GM19043 (cell line): ENCODE measurements around the gene CCDC110.

Experiments
- ATAC-seq: cut with Tn5 transposase; IDR thresholded peaks from one replicate; pipeline ENCODE4 v1.9.1; 2021; ENCODE audit warnings: low read depth; ENCODE audit not compliant: unreplicated experiment

Gene CCDC110

GRCh38 chr4:185473247-185473646 lies 1.7 kb upstream of the CCDC110 start:
- ATAC-seq = no peak

DNA sequence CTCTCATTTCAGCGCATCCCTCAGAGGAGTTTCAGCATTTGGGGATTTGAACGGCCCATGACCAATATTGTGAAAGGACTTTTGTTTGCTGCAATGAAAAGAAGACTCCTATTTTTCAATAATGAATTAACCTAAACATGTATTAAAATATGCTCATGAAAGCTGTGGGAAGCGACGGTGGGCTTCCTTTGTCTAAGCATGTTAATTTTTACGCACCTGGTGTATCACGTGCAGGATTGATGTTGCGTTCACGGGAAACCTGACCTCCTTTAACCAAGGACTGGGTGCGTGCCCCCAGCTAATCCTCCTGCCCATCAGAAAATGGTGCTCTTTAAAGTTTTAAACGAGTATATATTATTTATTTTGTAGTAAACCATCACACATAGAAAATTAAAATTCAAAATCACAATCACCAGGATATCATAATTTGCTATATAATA lies 590 bp upstream of the CCDC110 start:
- ATAC-seq = peak; percentile 5

DNA sequence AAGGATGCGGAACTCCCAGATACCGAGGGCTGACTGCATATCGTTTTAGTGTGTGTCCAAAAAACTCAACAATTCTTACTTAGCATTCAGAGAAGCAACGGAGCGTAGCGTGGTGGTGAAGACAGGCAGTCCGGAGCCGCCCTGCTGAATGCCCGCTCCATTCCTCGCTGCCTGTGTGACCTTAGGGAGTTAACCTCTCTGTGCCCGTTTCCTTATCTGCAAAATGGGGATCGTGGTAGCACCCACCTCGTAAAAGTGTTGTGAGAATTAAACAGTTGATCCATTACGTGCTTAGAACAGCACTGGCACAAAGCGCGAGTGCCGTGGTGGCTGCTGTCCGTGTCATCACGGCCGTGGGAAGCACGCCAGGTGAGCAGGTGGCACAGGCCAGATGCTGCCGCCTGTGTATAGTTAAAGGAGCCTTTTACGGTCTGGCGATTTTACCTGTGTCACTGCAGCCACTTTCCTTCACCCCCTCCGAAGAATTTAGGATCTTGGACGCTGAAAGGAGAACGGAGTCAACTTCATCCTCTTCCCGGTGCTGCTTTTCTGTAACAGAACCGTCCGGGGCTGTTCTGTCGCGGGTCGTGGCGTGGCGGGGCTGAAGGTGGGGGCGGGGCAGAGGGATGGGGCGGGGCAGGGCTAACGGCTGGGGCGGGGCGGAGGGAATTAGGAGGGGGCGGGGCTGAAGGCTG lies 885 bp downstream of the CCDC110 start:
- no peak for ATAC-seq

DNA sequence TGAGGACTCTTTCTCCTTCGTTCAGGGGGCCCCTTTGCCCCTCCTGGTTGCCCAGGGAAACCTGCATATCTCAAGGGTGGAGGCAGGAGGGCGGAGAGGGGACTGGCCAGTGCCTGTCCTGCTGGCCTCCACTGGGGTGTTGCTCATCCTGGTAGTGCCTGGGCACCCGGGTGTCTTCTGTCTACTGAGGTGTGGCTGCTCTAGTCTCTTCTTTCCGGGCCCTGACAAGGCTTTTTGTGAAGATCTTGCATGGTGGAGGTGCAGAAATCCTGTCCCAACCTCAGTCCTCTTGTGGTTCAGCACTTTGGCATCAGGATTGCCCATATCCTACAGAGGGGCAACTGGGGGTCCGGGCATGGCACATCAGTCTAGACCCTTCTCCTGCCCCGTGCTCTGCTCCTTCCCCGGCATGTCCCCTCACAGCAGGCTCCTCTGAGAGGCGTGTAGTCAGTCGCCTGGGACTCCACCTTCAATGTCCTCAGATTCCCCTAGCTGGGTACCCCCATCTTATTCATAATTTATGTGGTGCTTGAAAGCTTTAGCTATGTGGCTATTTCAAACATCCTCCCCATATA lies 1.9 kb downstream of the CCDC110 start:
- no peak for ATAC-seq

GRCh38 chr4:185468999-185469398 lies 2.5 kb downstream of the CCDC110 start:
- no peak for ATAC-seq

DNA sequence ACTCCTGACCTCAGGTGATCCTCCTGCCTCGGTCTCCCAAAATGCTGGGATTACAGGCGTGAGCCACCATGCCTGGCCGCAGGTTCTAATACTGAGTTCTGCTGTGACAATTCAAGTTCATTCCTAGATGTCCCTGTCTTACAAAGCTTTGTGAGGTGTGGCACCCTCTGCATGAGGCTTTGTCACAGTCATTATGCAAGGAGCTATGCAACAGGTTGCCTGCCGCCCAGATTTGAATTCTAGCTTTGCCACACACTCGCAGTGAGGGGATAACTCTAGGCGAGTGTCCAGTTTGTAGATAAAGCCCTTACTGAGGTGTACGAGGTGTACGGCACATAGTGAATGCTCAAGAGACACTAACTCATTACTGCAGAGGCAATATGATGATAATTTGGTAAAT lies 3.5 kb downstream of the CCDC110 start:
- no peak for ATAC-seq

DNA sequence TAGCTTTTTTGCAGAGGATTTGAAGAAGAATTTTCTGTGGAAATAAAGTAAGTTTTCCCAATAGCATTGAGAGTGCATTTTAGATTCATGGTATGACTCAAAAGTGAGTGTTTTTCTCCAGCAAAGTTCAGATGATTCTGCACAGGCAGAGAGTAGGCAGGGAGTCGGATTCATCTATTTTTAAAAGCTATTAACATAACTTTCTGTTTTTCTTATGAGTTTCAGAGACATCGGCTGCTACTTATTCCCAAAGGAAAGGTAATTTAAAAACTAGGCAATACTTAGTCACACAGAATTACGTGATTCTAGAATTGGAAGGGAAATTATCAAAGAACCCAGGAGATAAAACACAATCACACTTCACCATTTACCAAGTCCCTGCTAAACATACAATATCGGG lies 4.4 kb downstream of the CCDC110 start:
- no peak for ATAC-seq

DNA sequence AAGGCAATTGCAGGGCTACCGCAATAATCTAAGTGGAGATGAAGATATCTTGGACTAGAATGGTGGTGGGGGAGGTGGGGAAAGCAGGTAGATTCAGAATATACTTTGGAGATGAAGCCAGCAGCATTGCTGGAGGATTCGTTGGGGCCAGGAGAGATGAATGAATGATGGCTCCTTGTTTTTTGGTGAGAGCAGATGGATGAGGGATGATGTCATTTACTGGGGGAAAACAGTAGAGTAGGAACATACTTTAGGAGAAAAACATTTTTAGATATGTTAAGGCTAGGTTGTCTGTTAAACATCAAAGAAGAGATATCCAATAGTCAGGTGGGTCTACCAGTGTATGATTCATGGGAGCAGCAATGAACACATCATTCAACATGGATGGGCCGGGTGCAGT lies 5.8 kb downstream of the CCDC110 start:
- no peak for ATAC-seq

GRCh38 chr4:185464887-185465286 lies 6.6 kb downstream of the CCDC110 start:
- no peak for ATAC-seq

- no peak for ATAC-seq
These were observed 7.3 kb downstream of the CCDC110 start for GRCh38 chr4:185464183-185464582.

DNA sequence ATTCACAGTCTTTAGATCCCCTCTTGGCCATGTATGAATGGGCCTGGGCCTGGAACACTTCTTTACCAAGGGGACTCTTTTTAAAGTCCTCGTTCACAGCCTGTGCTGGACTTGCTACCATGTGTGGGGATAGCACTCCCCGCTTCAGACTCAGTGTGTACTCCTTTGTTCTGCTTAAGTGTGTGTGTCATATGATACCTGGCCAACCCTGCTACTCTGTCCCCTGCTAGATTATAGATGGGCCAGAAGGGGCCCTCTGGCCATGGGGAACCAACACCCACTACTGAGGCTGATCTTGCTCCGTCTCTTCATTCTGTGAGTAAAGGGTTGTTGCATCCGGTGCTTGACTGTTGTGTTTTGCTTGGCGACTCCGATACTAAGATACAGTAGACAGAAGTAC lies 8.0 kb downstream of the CCDC110 start:
- ATAC-seq = no peak

DNA sequence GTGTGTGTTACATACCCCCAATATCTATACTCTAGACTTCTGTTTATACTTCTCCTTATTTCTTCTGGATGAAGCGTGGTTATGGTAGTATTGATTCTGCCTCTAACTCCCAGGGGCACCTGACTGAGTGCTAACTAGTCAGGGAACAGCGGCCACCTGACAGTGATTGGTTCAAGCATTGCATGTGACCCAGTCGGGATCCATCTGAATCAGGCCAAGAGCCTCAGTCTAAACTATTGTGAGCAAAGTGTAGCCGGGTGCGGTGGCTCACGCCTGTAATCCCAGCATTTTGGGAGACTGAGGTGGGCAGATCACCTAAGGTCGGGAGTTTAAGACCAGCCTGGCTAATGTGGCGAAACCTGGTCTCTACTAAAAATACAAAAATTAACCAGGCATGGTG lies 10.0 kb downstream of the CCDC110 start:
- no peak for ATAC-seq

- no peak for ATAC-seq
These were observed 14.4 kb downstream of the CCDC110 start for GRCh38 chr4:185457136-185457535.

DNA sequence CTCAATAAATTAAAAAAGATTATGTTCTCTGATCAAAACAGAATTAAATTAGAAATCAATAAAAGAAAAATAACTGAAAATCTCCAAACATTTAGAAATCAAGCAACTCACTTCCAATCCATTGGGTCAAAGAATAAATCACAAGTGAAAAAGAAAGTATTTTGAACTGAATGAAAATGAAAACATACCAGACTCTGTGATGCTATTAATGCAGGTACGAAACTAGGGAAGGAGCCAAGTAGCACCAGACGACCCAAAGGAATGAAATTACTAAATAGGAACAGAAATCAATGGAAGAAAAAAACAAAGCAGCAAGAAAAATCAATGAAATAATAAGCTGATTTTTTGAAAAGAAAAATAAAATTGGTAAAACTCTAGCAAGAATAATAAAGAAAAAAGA lies 15.4 kb downstream of the CCDC110 start:
- ATAC-seq = no peak

- no peak for ATAC-seq
These were observed 26.3 kb downstream of the CCDC110 start for GRCh38 chr4:185445209-185445608.

GRCh38 chr4:185441479-185441878 lies 30.1 kb downstream of the CCDC110 start:
- no peak for ATAC-seq

DNA sequence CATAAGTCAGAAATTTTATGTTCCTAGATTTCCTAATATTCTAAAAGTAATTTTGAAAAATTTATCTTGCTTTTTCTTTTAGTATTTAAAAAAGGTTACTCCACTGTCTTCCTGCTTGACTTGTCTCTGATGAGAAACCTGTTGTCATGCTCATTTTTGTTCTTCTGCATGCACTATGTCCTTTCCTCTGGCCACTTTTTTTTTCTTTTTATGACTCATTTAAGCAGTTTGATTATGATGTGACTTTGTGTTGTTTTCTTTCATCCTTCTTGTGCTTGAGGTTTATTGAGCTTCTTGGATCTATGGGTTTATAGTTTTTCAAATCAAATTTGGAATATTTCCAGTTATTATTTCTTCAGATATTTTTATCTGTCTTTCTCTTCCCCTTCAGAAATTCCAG lies 33.7 kb downstream of the CCDC110 start:
- no peak for ATAC-seq

- no peak for ATAC-seq
These were observed 36.1 kb downstream of the CCDC110 start for GRCh38 chr4:185435466-185435865.

DNA sequence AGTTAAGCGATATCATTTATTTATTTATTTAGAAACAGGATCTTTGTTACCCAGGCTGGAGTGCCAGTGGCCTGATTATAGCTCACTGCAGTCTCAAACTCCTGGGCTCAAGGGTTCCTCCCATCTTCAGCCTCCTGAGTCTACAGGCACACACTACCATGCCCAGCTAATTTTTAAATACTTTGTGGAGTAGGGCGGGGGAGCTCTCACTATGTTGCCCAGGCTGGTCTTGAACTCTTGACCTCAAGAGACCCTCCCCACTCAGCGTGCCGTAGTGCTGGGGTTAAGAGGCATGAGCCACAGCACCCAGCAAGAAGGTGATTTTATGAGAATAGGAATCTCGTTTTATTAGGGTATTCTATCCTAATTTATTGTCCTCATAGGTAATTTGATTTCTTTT lies 41.9 kb downstream of the CCDC110 start:
- no peak for ATAC-seq

GRCh38 chr4:185426960-185427688 lies 44.4 kb downstream of the CCDC110 start:
- ATAC-seq = no peak

DNA sequence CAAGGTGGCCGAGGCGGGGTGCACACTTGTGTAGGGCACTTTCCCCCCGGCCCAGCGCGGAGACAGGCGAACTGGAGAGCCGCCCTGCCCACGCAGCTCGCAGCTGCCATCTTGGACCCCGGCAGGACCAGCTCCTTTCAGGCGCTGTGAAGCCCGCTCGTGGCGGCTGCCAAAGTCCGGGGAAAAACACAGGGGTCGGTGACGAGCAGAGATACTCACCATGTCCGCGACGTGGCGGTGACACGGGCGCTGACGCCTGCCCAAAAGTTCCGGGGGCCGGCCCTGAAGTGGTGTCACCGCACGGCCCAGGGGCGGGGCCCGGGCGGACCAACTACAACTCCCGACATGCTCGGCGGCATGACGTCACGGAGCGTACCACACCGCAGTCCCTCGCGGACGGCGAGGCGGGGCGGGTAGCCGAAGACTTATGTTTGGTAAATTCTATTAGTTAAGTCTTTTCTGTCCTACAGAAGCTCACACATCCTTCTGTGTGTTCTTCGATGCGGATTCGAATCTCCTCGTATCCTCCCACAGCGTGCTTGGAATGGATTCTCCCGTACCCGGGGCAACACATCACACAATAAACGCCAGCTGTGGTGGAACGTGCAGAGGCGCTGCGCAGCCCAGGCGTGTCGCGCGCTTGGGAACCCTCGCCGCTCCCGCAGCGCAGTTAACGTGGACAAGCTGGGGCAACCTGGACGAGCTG lies 45.7 kb downstream of the CCDC110 start, which contains the start of gene UFSP2:
TSS of gene UFSP2 (minus strand) at position 318 of the 706 bp plus-strand sequence. CDS start at position 222, 96 bp downstream.
- ATAC-seq = peak; percentile 90
